NCI-H510A treated with DMSO at 0.1 percent for 48 hours (cell line): ENCODE measurements around the gene ZNF165.
"Not testable (repeated sequence)": the region's sequence is repeated elsewhere in the genome, so short reads cannot be mapped to it uniquely, and the experiment has no call there.

ENCODE experiments used
- DNase-seq: peaks from one replicate; lab custom pipeline; 2025; lab: John Stamatoyannopoulos, UW

The ZNF165 gene

GRCh38 chr6:28122283-28122682, 41.9 kb downstream of the ZNF165 start:
- not testable (repeated sequence) for DNase-seq

GRCh38 chr6:28124350-28124970, 44.1 kb downstream of the ZNF165 start, which contains the start of gene ZSCAN16:
Gene ZSCAN16, plus strand, starts transcription at chr6:28124609. Its CDS starts 835 bp downstream, at chr6:28125444.
- peak; percentile 93 for DNase-seq

DNA sequence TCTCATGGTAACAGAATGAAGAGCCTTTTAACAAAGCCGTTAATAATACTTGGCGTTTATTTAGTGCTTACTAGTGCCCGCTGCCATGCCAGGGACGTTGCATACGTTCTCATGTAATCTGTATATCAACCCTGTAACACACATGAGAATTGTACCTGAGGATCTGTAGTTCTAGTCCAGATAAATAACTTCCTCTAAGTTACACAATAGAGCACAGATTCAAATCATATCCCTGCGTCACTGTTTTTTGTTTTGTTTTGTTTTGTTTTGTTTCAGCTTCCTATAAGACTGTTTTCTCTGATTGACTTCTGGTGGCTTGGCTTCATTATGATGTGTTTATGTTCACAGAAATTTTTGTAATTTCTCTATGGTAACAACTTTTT, 44.6 kb downstream of the ZNF165 start:
- no peak for DNase-seq

DNA sequence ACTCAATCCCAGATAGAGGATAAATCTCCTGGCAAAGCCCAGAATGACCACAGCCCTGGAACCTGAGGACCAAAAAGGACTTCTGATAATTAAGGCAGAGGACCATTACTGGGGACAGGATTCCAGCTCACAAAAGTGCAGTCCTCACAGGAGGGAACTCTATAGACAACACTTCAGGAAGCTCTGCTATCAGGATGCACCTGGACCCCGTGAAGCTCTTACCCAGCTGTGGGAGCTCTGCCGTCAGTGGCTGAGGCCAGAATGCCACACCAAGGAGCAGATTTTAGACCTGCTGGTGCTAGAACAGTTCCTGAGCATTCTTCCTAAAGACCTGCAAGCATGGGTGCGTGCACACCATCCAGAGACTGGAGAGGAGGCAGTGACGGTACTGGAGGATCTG, 45.0 kb downstream of the ZNF165 start:
- no peak for DNase-seq

GRCh38 chr6:28134015-28134414, 53.6 kb downstream of the ZNF165 start:
- peak; percentile 15 for DNase-seq

- no peak for DNase-seq
These were observed 54.3 kb downstream of the ZNF165 start for GRCh38 chr6:28134716-28135115.

GRCh38 chr6:28135393-28135792, 55.0 kb downstream of the ZNF165 start:
- no peak for DNase-seq

DNA sequence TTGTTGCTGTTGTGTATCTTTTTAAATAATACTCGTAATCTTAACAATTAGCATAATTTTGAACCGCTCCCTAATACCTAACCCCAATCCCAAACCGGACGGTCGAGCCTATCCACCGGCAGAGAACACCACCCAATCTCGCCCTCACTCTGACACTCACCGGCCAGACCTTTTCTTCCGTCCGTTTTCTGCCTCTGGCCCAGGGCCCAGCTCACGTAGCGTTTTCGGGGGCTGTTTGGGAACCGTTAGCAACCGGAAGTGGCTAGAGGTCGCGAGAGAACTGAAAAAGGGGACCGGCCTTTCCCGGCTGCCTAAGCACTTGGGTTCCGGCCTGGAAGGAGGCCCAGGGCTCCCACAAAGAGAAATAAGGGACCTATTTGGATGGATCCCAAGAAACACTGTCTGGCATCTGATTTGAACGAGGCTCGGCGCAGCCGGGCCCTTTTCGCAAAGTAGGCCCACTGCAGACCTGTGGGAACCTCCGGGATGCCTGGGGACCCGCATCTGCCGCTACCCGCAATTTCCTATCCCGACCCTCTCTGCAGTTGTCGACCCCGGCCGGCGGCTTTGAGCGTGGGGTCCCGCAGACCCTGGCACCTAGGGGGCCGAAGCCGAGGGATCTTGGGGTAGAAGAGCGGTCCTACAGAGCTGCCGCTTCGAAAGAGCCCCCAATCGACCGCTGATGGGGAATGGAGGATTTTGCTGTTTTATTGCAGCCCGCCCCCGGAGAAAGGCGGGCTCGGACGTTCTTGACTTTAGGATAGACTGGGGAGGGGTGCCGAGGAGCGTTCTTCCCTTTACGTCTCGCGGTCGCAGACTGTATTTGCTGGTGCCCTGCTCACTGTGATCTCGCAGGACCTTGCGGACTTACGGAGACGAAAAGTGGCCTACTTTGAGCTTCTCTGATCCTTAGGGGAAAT, 56.5 kb downstream of the ZNF165 start:
- peak; percentile 73 for DNase-seq

DNA sequence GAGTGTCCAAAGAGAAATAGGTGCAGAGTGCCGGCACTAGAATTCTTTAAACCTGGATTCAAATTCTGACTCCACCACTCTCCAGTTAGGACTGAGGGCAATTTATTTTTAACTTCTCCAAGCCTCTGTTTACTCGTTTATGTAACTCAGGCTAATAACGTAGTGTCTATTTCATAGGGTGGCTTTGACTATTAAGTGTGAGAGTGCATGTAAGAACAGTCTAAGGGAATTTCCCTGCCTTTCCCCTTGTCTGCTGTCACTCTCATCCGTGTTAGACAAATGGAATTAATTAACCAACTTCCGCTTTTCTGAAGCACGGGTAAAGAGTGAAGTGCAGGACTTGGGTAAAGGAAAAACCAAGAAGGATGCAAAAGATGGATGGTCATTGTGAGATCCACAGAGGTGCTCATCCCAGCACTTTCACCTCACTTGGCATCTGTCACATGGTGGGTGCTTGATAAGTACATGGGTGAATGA, 57.2 kb downstream of the ZNF165 start:
- DNase-seq, result no peak
